ENCODE data around the gene WDR90. TPM values are rescaled to one million over a fixed set of nuclear protein-coding genes. Genes with fewer than 3 reads are reported as not detected.

WDR90 gene
- total and polyA plus RNA-seq, 2 experiments from 2014 or later, result 25.9 to 42.2 TPM

GRCh38 chr16:708959-709358 lies 59.8 kb downstream of the WDR90 start:
- Histone ChIP-seq H3K4me3 (no peak overlapping the region), H3F3A (replicated peaks; ENCODE audit: low read depth) (0 out of 2 replicates have a peak, but pooled peaks cover 6% of the 10 kb centered on the region), H3K27ac (ENCODE audit: low read depth) (no peak overlapping the region), H3K79me2 (replicated peaks; ENCODE audit: insufficient read depth) (no peaks in the 10 kb centered on the region), H3K27me3 (ENCODE audit: insufficient read depth) (peaks cover 70% of the 10 kb centered on the region), H3K9me2 (ENCODE audit: insufficient read depth) (no peaks in the 10 kb centered on the region), H3K36me3 (ENCODE audit: insufficient read depth) (no peaks in the 10 kb centered on the region), H2AFZ (no peak overlapping the region), H3K4me2 (no peak overlapping the region), H4K20me1 (replicated peaks; ENCODE audit: insufficient read depth) (no peaks in the 10 kb centered on the region), H3K4me1 (ENCODE audit: insufficient read depth) (no peaks in the 10 kb centered on the region)
- DNase-seq (ENCODE audit: low spot score) (no peak), ATAC-seq (no peak)
- Mint-ChIP-seq H3K4me3 (no peak overlapping the region), H3K36me3 (ENCODE audit: low read depth) (no peaks in the 10 kb centered on the region), H3K27ac (no peak overlapping the region), H3K9me3 (peaks cover 4% of the 10 kb centered on the region; the same call in 1 of the 3 replicates), H3K27me3 (ENCODE audit: insufficient read depth, low read depth, poor library complexity) (peaks cover 59% of the 10 kb centered on the region), H3K4me1 (no peaks in the 10 kb centered on the region; the same call in 2 of the 3 replicates)
- TF ChIP-seq ZNF331 (CRISPR knock-in tag; IDR thresholded peaks at IDR 0.05; ENCODE audit: low read depth) (no peak), EZH2 (IDR thresholded peaks at IDR 0.05; ENCODE audit: low read depth, unreplicated experiment) (no peak), POLR2AphosphoS5 (IDR thresholded peaks at IDR 0.05; ENCODE audit: low read depth) (no peak), NANOG (IDR thresholded peaks at IDR 0.05; ENCODE audit: borderline replicate concordance) (no peak), EZH2phosphoT487 (IDR thresholded peaks at IDR 0.05; ENCODE audit: unreplicated experiment) (no peak), JUNB (IDR thresholded peaks at IDR 0.05; ENCODE audit: unreplicated experiment) (no peak), ETS1 (IDR thresholded peaks at IDR 0.05) (no peak), ZNF114 (CRISPR knock-in tag; IDR thresholded peaks at IDR 0.05) (no peak), ZNF462 (CRISPR knock-in tag; IDR thresholded peaks at IDR 0.05) (no peak), CREB1 (CRISPR knock-in tag; IDR thresholded peaks at IDR 0.05; ENCODE audit: low read depth) (no peak), STAT1 (IDR thresholded peaks at IDR 0.05; ENCODE audit: unreplicated experiment) (no peak)
- TF ChIP-seq, protein P1, sequence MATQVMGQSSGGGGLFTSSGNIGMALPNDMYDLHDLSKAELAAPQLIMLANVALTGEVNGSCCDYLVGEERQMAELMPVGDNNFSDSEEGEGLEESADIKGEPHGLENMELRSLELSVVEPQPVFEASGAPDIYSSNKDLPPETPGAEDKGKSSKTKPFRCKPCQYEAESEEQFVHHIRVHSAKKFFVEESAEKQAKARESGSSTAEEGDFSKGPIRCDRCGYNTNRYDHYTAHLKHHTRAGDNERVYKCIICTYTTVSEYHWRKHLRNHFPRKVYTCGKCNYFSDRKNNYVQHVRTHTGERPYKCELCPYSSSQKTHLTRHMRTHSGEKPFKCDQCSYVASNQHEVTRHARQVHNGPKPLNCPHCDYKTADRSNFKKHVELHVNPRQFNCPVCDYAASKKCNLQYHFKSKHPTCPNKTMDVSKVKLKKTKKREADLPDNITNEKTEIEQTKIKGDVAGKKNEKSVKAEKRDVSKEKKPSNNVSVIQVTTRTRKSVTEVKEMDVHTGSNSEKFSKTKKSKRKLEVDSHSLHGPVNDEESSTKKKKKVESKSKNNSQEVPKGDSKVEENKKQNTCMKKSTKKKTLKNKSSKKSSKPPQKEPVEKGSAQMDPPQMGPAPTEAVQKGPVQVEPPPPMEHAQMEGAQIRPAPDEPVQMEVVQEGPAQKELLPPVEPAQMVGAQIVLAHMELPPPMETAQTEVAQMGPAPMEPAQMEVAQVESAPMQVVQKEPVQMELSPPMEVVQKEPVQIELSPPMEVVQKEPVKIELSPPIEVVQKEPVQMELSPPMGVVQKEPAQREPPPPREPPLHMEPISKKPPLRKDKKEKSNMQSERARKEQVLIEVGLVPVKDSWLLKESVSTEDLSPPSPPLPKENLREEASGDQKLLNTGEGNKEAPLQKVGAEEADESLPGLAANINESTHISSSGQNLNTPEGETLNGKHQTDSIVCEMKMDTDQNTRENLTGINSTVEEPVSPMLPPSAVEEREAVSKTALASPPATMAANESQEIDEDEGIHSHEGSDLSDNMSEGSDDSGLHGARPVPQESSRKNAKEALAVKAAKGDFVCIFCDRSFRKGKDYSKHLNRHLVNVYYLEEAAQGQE (IDR thresholded peaks at IDR 0.05; ENCODE audit: unreplicated experiment), result no peak
- TF ChIP-seq, protein P2, sequence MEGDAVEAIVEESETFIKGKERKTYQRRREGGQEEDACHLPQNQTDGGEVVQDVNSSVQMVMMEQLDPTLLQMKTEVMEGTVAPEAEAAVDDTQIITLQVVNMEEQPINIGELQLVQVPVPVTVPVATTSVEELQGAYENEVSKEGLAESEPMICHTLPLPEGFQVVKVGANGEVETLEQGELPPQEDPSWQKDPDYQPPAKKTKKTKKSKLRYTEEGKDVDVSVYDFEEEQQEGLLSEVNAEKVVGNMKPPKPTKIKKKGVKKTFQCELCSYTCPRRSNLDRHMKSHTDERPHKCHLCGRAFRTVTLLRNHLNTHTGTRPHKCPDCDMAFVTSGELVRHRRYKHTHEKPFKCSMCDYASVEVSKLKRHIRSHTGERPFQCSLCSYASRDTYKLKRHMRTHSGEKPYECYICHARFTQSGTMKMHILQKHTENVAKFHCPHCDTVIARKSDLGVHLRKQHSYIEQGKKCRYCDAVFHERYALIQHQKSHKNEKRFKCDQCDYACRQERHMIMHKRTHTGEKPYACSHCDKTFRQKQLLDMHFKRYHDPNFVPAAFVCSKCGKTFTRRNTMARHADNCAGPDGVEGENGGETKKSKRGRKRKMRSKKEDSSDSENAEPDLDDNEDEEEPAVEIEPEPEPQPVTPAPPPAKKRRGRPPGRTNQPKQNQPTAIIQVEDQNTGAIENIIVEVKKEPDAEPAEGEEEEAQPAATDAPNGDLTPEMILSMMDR (conservative IDR thresholded peaks at IDR 0.05; ENCODE audit: low read depth in 2 of 2), result no peak
